SJSA1 (cell line): Measurements from ENCODE around the gene CCR7. TPM values are rescaled to one million over a fixed set of nuclear protein-coding genes. Genes with fewer than 3 reads are reported as not detected.

ENCODE experiments used
- DNase-seq, 2 experiments: peaks; one replicate each; pipeline ENCODE4 v3.0.0-alpha.2; 2015 to 2020; ENCODE audit warnings: low spot score in 2 of 2, low read depth in 1 of 2
- H3K27ac ChIP-seq: fragments of 250-450 bp; sonication (Bioruptor Pico); 2 replicates; pipeline ENCODE4 v1.5.1; 2020; ENCODE audit warnings: mild to moderate bottlenecking, moderate library complexity
- H3K27me3 ChIP-seq: fragments of 250-450 bp; sonication (Bioruptor Pico); replicated peaks from 2 replicates; pipeline ENCODE4 v1.5.1; 2020; ENCODE audit warnings: mild to moderate bottlenecking, moderate library complexity
- H3K36me3 ChIP-seq: fragments of 250-450 bp; sonication (Bioruptor Pico); 2 replicates; pipeline ENCODE4 v1.5.1; 2020; ENCODE audit warnings: mild to moderate bottlenecking
- H3K4me1 ChIP-seq: fragments of 250-450 bp; sonication (Bioruptor Pico); replicated peaks from 2 replicates; pipeline ENCODE4 v1.6.1; 2021; ENCODE audit warnings: mild to moderate bottlenecking
- H3K4me3 ChIP-seq: fragments of 250-450 bp; sonication (Bioruptor Pico); 2 replicates; pipeline ENCODE4 v1.5.1; 2020; ENCODE audit warnings: mild to moderate bottlenecking
- H3K9me3 ChIP-seq: fragments of 250-450 bp; sonication (Bioruptor Pico); replicated peaks from 2 replicates; pipeline ENCODE4 v1.5.1; 2020; ENCODE audit warnings: mild to moderate bottlenecking
- total RNA-seq: library from RNA; depleted of rRNA; stranded (reverse); fragments of >200 nt; shearing (Covaris generic); gene quantifications from 2 replicates; pipeline ENCODE4 v1.2.3, GENCODE V29; 2014

The CCR7 gene
- total RNA-seq, 1 experiment from 2014 or later: not detected

DNA sequence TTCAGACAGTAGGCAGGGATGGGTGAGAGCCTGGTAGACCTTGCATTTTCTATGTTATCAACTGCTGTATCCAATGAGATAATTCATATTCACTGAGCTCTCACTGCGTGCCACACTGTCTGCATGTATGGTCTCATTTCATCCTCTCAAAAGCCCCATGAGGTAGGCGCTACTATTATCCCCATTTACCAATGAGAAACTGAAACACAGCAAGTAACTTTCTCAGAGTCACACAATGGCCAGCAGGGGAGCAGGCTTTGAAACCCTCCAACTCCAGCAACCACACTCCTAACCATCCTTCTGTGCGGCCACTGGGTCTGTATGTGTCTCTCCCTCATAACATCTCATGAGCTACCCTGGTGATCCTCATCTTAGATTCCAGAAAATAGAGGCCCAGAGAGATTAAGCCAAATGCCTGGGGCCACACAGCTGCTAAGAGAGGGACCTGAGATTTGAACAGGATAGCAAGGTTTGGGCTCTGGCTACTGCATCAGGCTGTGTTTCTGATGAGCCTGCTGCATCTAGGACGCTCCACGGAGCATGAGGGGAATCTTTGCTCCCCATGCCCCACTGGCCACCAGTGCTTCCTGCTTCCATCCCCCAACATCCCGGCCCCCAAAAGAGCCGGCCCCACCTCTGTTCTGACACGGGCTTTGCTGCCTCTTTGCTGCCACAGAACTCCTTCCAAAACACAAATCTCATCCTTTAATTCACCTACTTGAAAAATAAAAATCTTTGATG, 3.2 kb downstream of the CCR7 start:
- Histone ChIP-seq H3K9me3 (no peaks in the 10 kb centered on the region), H3K36me3 (no peaks in the 10 kb centered on the region), H3K27me3 (peaks cover 8% of the 10 kb centered on the region), H3K27ac (no peak overlapping the region), H3K4me1 (no peaks in the 10 kb centered on the region; the same call in 1 of the 2 replicates), H3K4me3 (no peak overlapping the region)
- DNase-seq: peak in 1 of 2 experiments; percentile 31

DNA sequence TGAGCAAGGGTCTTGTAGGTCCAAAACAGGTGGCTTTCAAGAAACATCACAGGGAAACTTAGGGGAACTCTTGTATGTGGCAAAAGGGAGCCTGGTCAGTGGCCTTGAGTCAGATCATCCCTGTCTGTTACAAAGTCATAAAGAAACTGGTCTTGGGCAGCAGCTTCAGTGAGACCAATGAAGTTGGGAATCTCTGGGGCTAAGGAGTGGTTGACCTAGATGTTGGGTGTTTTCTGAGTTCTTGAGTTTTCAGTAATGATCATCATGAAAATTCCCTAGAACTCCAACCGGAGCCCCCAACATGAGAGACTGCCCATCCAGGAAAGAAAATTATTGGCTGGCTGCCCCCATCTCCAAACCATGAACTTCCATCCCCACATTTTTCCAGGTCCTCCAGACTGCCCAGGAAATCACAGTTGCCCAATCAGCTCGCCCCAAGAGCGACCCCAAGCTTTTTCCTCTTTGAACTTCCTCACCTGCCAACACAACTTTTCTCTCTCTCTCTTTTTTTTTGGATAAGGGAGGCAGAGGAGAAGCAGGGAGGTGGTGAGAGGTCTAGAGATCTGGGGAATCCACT, 3.9 kb downstream of the CCR7 start:
- no peaks in the 10 kb centered on the region for H3K36me3 ChIP-seq
- H3K4me1 ChIP-seq: no peaks in the 10 kb centered on the region; the same call in 1 of the 2 replicates
- no peaks in the 10 kb centered on the region for H3K9me3 ChIP-seq
- H3K27me3 ChIP-seq: peaks cover 5% of the 10 kb centered on the region; the same call in 1 of the 2 replicates
- DNase-seq: no peak
- no peak overlapping the region for H3K4me3 ChIP-seq
- H3K27ac ChIP-seq: no peak overlapping the region

DNA sequence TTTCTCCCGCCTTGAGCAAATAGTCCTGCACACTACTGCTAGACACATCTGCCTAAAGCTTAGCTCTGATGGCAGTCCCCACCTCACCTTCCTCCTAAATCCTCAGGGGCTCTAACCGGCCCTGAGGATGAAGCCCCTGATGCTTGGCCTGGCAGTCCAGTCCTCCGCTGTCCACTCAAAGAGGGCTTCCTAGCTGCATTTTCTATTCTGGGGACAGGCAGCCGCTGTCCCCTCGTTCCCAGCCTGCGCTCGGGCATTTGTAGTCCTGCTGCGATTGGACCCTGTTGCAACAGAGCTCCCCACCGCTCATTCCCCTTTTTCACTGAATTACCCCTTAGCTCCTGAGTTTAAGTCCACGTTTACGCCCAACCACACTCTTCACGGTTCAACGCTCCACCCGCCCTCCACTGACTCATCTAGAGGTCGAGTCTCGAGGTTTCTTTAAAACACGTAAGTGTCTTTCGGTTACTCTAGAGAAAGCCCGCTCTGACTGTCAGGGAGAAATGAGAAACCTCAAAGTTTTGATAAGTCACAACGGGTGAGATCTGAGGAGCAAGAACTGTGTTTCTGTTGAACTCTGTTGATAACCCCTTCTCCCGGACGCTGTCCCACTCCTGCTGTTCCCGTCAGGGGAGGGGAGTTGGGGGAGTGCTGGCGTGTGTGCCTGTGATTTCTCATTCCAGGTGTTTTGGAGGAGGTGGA, 4.5 kb downstream of the CCR7 start:
- DNase-seq: peak in 1 of 2 experiments; percentile 18
- H3K4me1 ChIP-seq: no peaks in the 10 kb centered on the region; the same call in 1 of the 2 replicates
- no peaks in the 10 kb centered on the region for H3K36me3 ChIP-seq
- H3K9me3 ChIP-seq: no peaks in the 10 kb centered on the region
- no peaks in the 10 kb centered on the region; the same call in 1 of the 2 replicates for H3K27me3 ChIP-seq
- H3K27ac ChIP-seq: no peak overlapping the region
- H3K4me3 ChIP-seq: no peak overlapping the region

DNA sequence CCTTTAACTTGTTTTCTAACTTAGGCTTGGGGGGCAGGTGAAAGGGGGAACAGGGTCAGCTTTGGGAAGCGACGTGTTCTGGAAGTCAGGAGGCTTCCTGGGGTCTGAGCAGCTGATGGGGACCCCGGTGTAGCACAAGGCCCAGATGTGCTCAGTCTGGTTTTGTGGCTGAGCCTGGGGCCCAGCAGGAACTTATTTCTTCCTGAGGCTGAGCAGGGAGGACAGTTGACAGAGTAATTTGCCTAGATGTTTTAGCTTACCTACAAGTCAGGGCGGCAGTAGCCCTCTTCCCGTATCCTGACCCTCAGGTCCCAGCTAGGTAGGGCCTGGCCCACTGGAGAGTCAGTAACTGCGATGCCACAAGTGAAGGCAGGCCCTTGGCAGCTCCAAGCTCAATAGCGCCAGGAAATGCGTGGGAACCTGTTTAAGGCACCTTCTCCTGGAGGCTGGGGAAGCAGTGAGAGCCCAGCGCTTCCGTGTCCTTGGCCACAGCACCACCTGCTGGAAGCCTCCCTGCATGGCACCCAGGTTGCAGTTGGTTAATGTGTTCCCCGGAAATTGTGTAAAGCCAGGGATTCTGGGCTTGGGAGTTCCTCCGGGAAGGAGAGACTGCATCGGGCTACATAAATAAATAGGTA, 5.2 kb downstream of the CCR7 start:
- no peaks in the 10 kb centered on the region; the same call in 1 of the 2 replicates for H3K4me1 ChIP-seq
- peak; percentile 71 to 82 for DNase-seq
- H3K9me3 ChIP-seq: no peaks in the 10 kb centered on the region
- no peak overlapping the region for H3K27ac ChIP-seq
- no peak overlapping the region for H3K4me3 ChIP-seq
- H3K36me3 ChIP-seq: no peaks in the 10 kb centered on the region
- H3K27me3 ChIP-seq: no peaks in the 10 kb centered on the region; the same call in 1 of the 2 replicates

DNA sequence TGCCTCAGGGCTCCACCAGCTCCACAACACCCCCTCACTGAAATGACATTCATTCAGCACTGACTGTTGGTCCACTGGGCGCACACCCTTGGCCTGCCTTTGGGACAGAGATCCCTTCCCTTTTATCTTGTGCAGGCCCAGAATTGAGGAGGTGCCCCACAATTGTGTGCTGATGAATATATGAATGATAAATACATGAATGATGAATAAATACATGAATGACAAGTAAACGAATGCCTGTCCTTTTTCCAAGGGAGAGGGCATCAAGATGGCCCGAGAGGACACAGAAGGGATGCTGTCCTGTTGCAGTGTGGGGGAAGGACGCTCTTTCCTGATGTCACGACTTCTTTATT, 5.7 kb downstream of the CCR7 start:
- H3K4me3 ChIP-seq: no peak overlapping the region
- H3K4me1 ChIP-seq: no peaks in the 10 kb centered on the region; the same call in 1 of the 2 replicates
- H3K27me3 ChIP-seq: no peaks in the 10 kb centered on the region; the same call in 1 of the 2 replicates
- no peaks in the 10 kb centered on the region for H3K9me3 ChIP-seq
- H3K36me3 ChIP-seq: no peaks in the 10 kb centered on the region
- peak in 1 of 2 experiments; percentile 23 for DNase-seq
- H3K27ac ChIP-seq: no peak overlapping the region

DNA sequence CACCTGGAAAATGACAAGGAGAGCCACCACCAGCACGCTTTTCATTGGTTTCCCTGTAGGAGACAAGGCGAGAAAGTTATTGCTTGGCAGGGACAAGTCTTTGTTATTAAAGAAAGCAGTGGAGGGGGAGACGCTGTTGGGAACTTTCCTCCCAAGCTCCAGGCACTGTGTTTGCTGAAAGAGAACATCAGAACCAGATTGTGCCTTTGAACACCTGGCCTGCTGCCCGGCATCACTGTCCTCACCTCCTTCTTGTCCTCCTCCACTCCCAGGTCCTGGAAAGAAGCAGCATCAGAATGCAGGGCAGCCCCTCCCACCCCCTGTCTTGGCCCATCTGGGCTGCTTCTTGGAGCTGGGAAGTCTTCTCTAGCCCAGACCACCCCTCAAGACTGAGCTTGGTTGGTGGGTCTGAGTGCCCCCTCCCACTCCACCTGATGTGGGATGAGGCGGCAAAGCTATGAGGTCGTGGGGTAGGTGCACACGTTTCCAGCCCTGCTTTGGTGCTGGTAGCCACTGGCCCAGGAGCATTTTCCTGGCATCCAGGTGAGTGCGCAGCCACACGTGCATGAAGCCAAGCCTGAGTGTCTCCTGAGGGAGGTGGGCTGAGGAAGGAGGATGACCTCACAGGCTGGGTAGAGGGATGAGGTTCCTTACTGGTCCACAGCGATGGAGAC, 6.2 kb downstream of the CCR7 start:
- Histone ChIP-seq H3K36me3 (no peaks in the 10 kb centered on the region), H3K9me3 (no peaks in the 10 kb centered on the region), H3K4me1 (peaks cover 4% of the 10 kb centered on the region), H3K4me3 (no peak overlapping the region), H3K27ac (no peak overlapping the region), H3K27me3 (no peaks in the 10 kb centered on the region; the same call in 1 of the 2 replicates)
- DNase-seq: peak in 1 of 2 experiments; percentile 19

DNA sequence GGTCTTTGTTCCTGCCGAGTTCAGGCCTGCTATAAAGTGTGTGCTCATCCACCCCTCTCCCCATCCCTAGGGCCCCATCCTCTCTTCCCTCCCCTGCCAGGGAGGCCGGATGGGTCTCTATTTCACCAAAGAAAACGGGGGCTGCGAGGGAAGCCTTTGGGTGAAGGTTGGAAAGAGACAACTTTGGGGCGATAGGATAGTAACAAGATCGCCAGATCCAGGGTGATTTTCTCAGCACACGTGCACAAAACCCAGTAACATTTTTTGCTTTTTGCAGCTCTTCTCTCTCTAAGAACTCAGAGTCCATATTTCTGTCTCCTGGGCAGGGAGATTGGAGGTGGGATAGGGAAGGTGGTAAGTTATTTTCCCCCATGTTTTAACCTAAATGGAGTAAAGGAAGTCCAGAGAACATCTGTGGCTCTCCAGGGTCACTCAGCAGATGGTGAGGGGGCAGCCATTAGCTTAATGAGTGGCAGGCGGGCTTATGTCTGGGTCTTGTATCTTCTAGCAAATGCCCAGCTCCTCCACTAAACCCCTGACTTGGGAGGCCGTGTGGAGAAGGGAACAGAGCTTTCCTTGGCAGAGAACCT, 6.9 kb downstream of the CCR7 start:
- Histone ChIP-seq H3K4me3 (no peak overlapping the region), H3K36me3 (no peaks in the 10 kb centered on the region), H3K27me3 (no peaks in the 10 kb centered on the region; the same call in 1 of the 2 replicates), H3K9me3 (no peaks in the 10 kb centered on the region), H3K27ac (no peak overlapping the region), H3K4me1 (peaks cover 10% of the 10 kb centered on the region)
- DNase-seq: peak in 1 of 2 experiments; percentile 21

DNA sequence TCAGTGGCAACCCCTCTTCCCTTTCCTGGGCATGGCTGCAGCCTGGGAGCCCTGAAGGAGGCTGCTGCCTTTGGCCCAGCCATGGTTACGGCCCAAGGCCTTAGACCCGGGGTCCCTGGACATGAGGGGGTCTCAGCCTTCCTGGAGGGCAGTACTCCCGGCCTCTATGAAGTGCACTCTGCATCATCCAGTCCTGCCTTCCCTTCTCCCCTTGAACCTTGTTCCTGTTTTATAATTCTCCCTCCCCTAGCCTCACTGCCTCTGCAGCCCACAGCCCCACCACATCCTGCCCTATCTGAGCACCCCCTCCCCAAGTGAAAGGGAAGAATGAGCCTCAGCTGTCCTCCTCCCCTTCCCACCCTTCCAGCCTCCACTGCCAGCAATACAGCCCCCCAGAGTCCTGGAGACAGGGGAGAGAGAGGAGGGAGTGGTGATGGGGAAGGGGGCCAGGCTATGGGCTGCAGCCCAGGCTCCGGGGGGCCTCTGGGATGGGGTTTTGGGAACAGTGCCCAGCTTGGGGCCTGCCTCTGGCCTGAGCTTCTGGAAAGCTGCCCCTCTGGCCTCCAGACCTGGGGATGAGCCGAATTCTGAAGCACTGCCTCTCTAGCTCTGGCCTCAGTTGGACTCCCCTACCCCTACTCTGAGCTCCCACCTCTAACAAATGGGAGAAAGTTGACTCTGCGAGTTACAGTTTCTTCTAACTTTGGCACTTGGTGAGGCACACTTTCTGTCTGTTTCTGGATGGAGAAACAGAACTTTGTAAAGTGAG, 7.6 kb downstream of the CCR7 start:
- Histone ChIP-seq H3K36me3 (no peaks in the 10 kb centered on the region), H3K9me3 (no peaks in the 10 kb centered on the region), H3K27me3 (no peaks in the 10 kb centered on the region; the same call in 1 of the 2 replicates), H3K4me1 (peaks cover 17% of the 10 kb centered on the region), H3K27ac (no peak overlapping the region), H3K4me3 (no peak overlapping the region)
- peak in 1 of 2 experiments; percentile 35 for DNase-seq

DNA sequence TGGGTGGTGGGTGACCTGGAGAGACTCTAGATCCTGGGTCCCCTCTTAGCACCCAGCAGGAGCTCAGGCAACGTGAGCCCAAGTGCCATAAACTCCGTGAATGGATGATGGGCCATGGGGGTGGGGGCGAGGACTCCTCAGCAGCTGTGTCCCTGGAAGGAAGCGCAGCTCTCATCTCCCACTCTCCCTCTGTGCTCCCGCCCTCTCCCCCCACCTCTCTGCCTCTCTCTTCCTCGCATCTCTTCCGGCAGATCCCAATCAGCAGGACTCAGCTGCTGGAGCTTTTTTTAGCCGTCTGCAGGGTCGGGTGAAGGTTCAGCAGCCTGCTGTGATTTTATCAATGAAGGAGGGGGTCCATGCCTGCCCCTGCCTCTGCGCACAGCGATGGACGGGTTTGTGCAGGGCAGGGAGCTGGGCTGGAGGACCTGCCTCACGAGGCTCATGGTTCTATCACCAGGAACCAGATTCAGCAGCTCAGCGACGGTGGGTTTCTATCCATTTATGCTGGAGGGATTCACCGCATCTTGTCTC, 8.3 kb downstream of the CCR7 start:
- Histone ChIP-seq H3K4me3 (no peak overlapping the region), H3K36me3 (no peaks in the 10 kb centered on the region), H3K27ac (no peak overlapping the region), H3K27me3 (no peaks in the 10 kb centered on the region; the same call in 1 of the 2 replicates), H3K4me1 (peaks cover 24% of the 10 kb centered on the region), H3K9me3 (no peaks in the 10 kb centered on the region)
- peak in 1 of 2 experiments; percentile 27 for DNase-seq

DNA sequence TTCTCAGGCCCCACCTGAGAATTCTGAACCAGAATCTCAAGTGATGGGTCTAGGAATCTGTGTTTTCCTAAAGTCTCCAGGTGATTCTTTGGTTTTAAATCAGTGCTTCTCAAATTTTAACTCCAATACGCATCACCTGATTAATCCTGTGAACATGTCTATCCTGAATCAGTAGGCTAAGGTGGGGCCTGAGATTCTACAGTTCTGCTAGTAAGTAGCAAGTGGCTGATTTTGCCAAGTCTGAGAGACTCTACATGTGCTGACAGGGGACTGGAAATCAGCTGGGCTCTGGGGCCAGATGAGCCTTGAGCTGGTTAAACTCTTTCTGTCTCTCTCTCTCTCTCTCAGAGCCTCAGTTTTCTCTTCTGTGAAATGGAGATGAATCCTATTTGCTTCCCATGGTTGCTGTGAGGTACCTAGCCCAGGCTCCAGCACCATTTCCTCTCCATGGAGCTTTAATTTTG, 9.0 kb downstream of the CCR7 start:
- Histone ChIP-seq H3K4me1 (peaks cover 32% of the 10 kb centered on the region), H3K9me3 (no peaks in the 10 kb centered on the region), H3K27ac (no peak overlapping the region), H3K27me3 (no peaks in the 10 kb centered on the region), H3K4me3 (no peak overlapping the region), H3K36me3 (no peaks in the 10 kb centered on the region)
- no peak for DNase-seq

DNA sequence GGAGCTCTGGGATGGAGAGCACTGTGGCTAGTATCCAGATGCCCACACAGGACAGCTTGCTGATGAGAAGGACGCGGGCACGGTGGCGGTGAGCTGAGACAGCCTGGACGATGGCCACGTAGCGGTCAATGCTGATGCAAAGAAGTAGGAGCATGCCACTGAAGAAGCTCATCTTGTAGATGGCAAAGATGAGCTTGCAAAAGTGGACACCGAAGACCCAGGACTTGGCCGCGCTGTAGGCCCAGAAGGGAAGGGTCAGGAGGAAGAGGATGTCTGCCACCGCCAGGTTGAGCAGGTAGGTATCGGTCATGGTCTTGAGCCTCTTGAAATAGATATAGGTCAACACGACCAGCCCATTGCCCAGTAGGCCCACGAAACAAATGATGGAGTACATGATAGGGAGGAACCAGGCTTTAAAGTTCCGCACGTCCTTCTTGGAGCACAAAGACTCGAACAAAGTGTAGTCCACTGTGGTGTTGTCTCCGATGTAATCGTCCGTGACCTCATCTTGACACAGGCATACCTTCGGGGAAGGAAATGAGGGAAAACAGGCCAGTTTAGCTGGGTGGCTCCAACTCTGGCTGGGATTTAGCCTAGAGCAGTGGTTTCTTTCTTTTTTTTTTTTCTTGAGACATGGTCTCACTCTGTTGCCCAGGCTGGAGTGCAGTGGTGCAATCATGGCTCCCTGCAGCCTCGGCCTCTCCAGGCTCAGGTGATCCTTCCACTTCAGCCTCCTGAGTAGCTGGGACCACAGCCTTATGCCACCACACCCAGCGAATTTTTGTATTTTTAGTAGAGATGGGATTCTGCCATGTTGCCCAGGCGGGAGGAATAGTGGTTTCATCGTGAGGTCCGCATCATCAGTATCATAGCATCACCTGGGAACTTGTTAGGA, 9.7 kb downstream of the CCR7 start:
- Histone ChIP-seq H3K4me3 (no peak overlapping the region), H3K4me1 (peaks cover 38% of the 10 kb centered on the region), H3K36me3 (no peaks in the 10 kb centered on the region), H3K9me3 (no peaks in the 10 kb centered on the region), H3K27me3 (no peaks in the 10 kb centered on the region), H3K27ac (no peak overlapping the region)
- DNase-seq: peak in 1 of 2 experiments; percentile 16
